Activated naive CD4-positive, alpha-beta T cell treated with anti-CD3 and anti-CD28 coated beads, Interleukin-2, amount 10 ng/mL, durations not matched to agents 7 days and 5 days (primary cell): ENCODE results near the gene APLP2.

Experiments used
- CTCF ChIA-PET: fragments of 350-600 bp; sonication (Branson Sonifier 250); formaldehyde crosslinking; loops from one replicate; lab custom pipeline; 2021; ENCODE audit warnings: antibody characterized with exemption; lab: Charles Lee
- DNase-seq: peaks from one replicate; pipeline ENCODE4 v3.0.0-alpha.2; 2020
- H3K27ac Mint-ChIP-seq: one replicate; pipeline ENCODE4 v1.8.0; 2021; ENCODE audit warnings: mild to moderate bottlenecking, moderate library complexity, mixed read lengths
- H3K27me3 Mint-ChIP-seq: one replicate; pipeline ENCODE4 v1.8.0; 2021; ENCODE audit warnings: mild to moderate bottlenecking, mixed read lengths
- H3K36me3 Mint-ChIP-seq: one replicate; pipeline ENCODE4 v1.8.0; 2021; ENCODE audit warnings: mixed read lengths
- H3K4me1 Mint-ChIP-seq: one replicate; pipeline ENCODE4 v1.8.0; 2021; ENCODE audit warnings: mixed read lengths
- H3K4me3 Mint-ChIP-seq: one replicate; pipeline ENCODE4 v1.8.0; 2021; ENCODE audit warnings: mild to moderate bottlenecking, moderate library complexity, mixed read lengths
- H3K9me3 Mint-ChIP-seq: one replicate; pipeline ENCODE4 v1.8.0; 2021; ENCODE audit warnings: mixed read lengths

APLP2 gene

DNA sequence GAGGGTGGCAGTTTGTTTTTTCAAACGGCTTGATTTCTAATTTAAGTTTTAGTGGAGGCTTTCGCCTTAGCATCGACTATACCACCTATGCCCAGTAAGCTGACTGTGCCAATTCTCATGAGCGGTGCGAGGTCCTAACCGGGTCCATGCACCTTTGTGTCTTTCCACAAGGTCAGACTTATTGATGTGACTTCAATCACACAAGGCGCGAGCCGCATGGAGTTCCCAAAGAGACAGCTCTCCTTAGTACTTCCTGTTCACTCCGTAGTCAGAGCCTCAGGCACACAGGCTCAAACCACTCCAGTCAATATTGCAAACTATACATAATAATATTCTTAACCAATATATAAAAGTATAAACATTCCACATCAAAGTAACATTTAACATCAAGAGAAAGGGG, 108.1 kb downstream of the APLP2 start:
- DNase-seq: no peak
- Mint-ChIP-seq H3K4me3 (no peak overlapping the region), H3K27me3 (peaks cover 11% of the 10 kb centered on the region), H3K27ac (no peak overlapping the region), H3K36me3 (no peaks in the 10 kb centered on the region), H3K9me3 (peaks cover 8% of the 10 kb centered on the region), H3K4me1 (no peaks in the 10 kb centered on the region)
- CTCF ChIA-PET: no interaction called here

- H3K27ac Mint-ChIP-seq: no peak overlapping the region
- CTCF ChIA-PET: no interaction called here
- H3K4me1 Mint-ChIP-seq: no peaks in the 10 kb centered on the region
- no peak for DNase-seq
- H3K4me3 Mint-ChIP-seq: no peak overlapping the region
- H3K9me3 Mint-ChIP-seq: peaks cover 8% of the 10 kb centered on the region
- peaks cover 8% of the 10 kb centered on the region for H3K27me3 Mint-ChIP-seq
- no peaks in the 10 kb centered on the region for H3K36me3 Mint-ChIP-seq
Observed at GRCh38 chr11:130178441-130179339, 109.0 kb downstream of the APLP2 start.

- Mint-ChIP-seq H3K4me1 (no peaks in the 10 kb centered on the region), H3K4me3 (no peak overlapping the region), H3K27me3 (peaks cover 9% of the 10 kb centered on the region), H3K36me3 (no peaks in the 10 kb centered on the region), H3K27ac (no peak overlapping the region), H3K9me3 (peaks cover 7% of the 10 kb centered on the region)
- no peak for DNase-seq
- CTCF ChIA-PET: no interaction called here
Observed at GRCh38 chr11:130179396-130180306, 110.0 kb downstream of the APLP2 start.

DNA sequence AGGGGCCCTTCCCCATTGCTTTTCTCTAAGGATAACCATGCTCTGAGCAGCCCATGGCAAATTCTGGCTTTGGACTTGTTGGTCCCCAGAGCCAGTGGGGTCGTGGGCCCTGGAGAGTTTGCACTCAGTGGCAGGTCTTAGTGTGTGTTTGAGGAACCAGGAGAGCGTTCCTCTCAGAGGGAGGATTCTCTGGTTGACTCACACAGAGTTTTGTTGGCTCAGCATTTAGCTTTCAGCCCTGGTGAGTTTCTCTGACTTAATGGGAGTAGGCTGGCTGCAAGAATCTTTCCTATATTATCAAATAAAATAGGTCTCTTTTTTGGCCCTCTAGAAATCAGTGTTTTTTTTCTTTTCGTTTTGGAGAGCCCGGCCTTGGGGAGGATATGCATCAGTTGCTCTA, 110.8 kb downstream of the APLP2 start:
- CTCF ChIA-PET: no interaction called here
- Mint-ChIP-seq H3K9me3 (peaks cover 2% of the 10 kb centered on the region), H3K27ac (no peak overlapping the region), H3K27me3 (peaks cover 15% of the 10 kb centered on the region), H3K4me3 (no peak overlapping the region), H3K4me1 (no peaks in the 10 kb centered on the region), H3K36me3 (no peaks in the 10 kb centered on the region)
- no peak for DNase-seq

GRCh38 chr11:130180896-130181294, 111.2 kb downstream of the APLP2 start:
- no peak overlapping the region for H3K27ac Mint-ChIP-seq
- peaks cover 19% of the 10 kb centered on the region for H3K27me3 Mint-ChIP-seq
- CTCF ChIA-PET: no interaction called here
- no peaks in the 10 kb centered on the region for H3K4me1 Mint-ChIP-seq
- DNase-seq: no peak
- H3K9me3 Mint-ChIP-seq: peaks cover 2% of the 10 kb centered on the region
- H3K36me3 Mint-ChIP-seq: no peaks in the 10 kb centered on the region
- no peak overlapping the region for H3K4me3 Mint-ChIP-seq

- no peak for DNase-seq
- no peaks in the 10 kb centered on the region for H3K4me1 Mint-ChIP-seq
- no peaks in the 10 kb centered on the region for H3K36me3 Mint-ChIP-seq
- no peak overlapping the region for H3K27ac Mint-ChIP-seq
- CTCF ChIA-PET: no interaction called here
- peaks cover 19% of the 10 kb centered on the region for H3K27me3 Mint-ChIP-seq
- no peaks in the 10 kb centered on the region for H3K9me3 Mint-ChIP-seq
- no peak overlapping the region for H3K4me3 Mint-ChIP-seq
Observed at GRCh38 chr11:130181295-130182272, 111.9 kb downstream of the APLP2 start.

DNA sequence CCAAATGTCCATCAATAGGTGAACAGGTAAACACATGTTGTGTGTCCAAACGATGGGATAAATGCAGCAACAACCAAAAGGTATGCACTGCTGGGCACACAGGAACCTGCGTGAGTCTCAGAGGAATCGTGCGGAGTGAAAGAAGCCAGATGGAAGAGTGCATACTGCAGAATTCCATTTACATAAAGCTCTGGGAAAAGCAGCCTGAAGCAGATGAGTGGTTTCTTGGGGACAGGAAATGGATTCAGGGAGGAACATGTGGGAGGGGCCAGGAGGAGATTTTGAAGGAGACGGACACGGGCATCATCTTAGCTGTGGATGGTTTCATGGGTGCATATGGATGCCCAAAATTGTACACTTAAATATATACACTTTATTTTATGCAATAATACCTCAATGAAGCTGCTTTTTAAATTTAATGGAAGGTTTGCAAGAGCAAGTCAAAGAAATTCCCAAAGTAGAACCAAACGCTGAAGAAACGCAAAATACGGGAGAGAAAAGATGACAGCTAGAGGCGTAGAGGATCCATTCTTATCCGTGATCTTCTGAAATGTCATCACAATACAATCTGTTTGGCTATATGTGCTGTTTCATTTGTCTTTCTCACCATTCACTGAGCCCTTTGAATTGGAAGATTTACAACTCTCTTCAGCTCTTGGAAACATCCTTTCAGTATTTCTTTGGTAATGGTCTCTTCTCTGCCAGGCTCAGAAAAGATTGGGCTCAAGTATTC, 114.3 kb downstream of the APLP2 start:
- Mint-ChIP-seq H3K4me1 (no peaks in the 10 kb centered on the region), H3K27ac (no peak overlapping the region), H3K27me3 (peaks cover 19% of the 10 kb centered on the region), H3K36me3 (no peaks in the 10 kb centered on the region), H3K9me3 (no peaks in the 10 kb centered on the region), H3K4me3 (no peak overlapping the region)
- no peak for DNase-seq
- CTCF ChIA-PET: interaction anchor here (1.6 kb wide), 1 partner anchor 27 kb away, joined by 4 read pairs; no protein-coding TSS in a partner anchor

DNA sequence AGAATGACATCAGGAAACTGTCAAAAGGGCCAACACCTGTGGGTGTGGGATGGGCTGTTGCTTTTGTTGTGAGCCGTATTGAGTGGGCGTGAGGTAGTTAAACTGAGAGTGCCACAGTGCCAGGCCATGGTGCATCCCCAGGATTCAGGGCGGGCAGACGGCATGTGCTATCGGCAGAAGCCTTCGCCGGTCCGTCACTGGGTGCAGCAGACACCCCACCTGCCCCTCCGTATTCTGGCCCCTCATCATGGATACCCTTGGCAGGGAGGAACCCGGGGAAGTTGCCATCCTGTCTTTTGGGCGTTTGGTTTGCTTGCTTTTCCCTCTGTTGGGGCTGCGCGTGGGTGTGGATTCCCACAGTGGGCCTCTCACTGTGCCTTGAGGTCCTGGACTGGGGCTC, 117.4 kb downstream of the APLP2 start:
- no peak for DNase-seq
- Mint-ChIP-seq H3K9me3 (no peaks in the 10 kb centered on the region), H3K4me1 (no peaks in the 10 kb centered on the region), H3K27me3 (peaks cover 13% of the 10 kb centered on the region), H3K4me3 (no peak overlapping the region), H3K36me3 (no peaks in the 10 kb centered on the region), H3K27ac (no peak overlapping the region)
- CTCF ChIA-PET: no interaction called here

- H3K27me3 Mint-ChIP-seq: peaks cover 13% of the 10 kb centered on the region
- H3K36me3 Mint-ChIP-seq: no peaks in the 10 kb centered on the region
- CTCF ChIA-PET: no interaction called here
- H3K27ac Mint-ChIP-seq: no peak overlapping the region
- H3K4me1 Mint-ChIP-seq: no peaks in the 10 kb centered on the region
- H3K4me3 Mint-ChIP-seq: no peak overlapping the region
- H3K9me3 Mint-ChIP-seq: no peaks in the 10 kb centered on the region
- no peak for DNase-seq
Observed at GRCh38 chr11:130188047-130188446, 118.4 kb downstream of the APLP2 start.

DNA sequence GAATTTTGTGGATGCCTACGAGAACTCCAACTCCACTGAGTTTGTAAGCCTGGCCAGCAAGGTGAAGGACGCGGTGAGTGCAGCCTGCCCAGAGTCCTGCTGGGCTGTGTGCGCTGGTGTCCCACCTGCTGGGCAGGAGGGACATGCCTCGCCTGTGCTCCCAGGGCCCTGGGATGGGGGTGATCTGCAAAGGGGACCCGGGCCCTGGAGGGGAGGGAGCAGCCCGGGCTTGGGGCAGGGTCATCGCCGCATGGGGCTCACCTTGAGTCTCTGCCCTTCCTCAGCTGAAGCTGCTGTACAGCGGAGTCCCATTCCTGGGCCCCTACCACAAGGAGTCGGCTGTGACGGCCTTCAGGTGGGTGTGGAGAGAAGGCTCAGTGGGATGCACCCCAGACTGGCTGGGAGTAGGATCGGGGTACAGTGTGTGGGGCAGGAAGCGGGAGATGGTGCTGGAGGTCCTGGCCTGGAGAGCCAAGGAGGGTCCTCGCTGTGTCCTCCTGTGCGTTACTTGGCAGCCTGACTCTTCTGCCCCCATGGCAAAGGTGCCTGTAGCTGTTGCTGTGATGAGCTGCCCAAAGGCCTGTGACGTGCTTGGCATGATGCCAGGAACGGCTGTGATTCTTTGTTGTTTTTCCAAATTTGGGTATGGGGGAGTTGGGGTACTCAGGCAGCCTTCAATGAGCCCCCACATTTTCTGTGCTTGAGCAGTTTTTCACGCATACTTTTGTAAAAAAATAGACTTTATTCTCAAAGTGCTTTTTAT, 119.1 kb downstream of the APLP2 start:
- H3K9me3 Mint-ChIP-seq: no peaks in the 10 kb centered on the region
- no peaks in the 10 kb centered on the region for H3K36me3 Mint-ChIP-seq
- DNase-seq: no peak
- CTCF ChIA-PET: no interaction called here
- H3K4me3 Mint-ChIP-seq: no peak overlapping the region
- H3K27me3 Mint-ChIP-seq: peaks cover 13% of the 10 kb centered on the region
- no peaks in the 10 kb centered on the region for H3K4me1 Mint-ChIP-seq
- H3K27ac Mint-ChIP-seq: no peak overlapping the region

GRCh38 chr11:130189492-130190210, 120.0 kb downstream of the APLP2 start:
- no peaks in the 10 kb centered on the region for H3K4me1 Mint-ChIP-seq
- H3K9me3 Mint-ChIP-seq: no peaks in the 10 kb centered on the region

DNA sequence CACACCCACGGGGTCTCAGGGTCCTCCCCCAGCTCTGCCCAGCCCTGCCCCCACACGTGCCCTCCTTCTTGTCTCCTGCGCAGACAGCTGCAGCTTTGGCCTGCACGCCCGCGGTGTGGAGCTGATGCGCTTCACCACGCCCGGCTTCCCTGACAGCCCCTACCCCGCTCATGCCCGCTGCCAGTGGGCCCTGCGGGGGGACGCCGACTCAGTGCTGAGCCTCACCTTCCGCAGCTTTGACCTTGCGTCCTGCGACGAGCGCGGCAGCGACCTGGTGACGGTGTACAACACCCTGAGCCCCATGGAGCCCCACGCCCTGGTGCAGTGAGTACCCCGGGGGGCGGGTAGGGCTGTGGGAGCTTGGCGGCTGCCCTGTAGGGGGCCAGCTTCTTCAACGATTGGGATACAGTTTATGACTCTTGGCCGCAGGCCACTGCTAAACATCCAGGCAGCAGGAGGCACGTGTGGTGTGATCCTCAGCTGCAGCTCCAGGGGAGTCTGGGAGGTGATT, 120.7 kb downstream of the APLP2 start:
- no peak overlapping the region for H3K27ac Mint-ChIP-seq
- H3K36me3 Mint-ChIP-seq: no peaks in the 10 kb centered on the region
- H3K4me3 Mint-ChIP-seq: no peak overlapping the region
- CTCF ChIA-PET: no interaction called here
- H3K4me1 Mint-ChIP-seq: no peaks in the 10 kb centered on the region
- no peaks in the 10 kb centered on the region for H3K9me3 Mint-ChIP-seq
- peaks cover 4% of the 10 kb centered on the region for H3K27me3 Mint-ChIP-seq
- no peak for DNase-seq

More at GRCh38 chr11:130189492-130190210, 120.0 kb downstream of the APLP2 start:
- no peak for DNase-seq
- no peak overlapping the region for H3K4me3 Mint-ChIP-seq
- peaks cover 9% of the 10 kb centered on the region for H3K27me3 Mint-ChIP-seq
- CTCF ChIA-PET: no interaction called here
- no peaks in the 10 kb centered on the region for H3K36me3 Mint-ChIP-seq
- H3K27ac Mint-ChIP-seq: no peak overlapping the region
